Activated naive CD4-positive, alpha-beta T cell treated with anti-CD3 and anti-CD28 coated beads for 36 hours (primary cell): ENCODE measurements around the gene DDX47. TPM values are rescaled to one million over a fixed set of nuclear protein-coding genes. Genes with fewer than 3 reads are reported as not detected.
"Not testable (repeated sequence)": the region's sequence is repeated elsewhere in the genome, so short reads cannot be mapped to it uniquely, and the experiment has no call there.

ENCODE experiments used
- CTCF ChIA-PET: fragments of 350-600 bp; sonication (Branson Sonifier 250); formaldehyde crosslinking; loops from one replicate; lab custom pipeline; 2021; ENCODE audit warnings: antibody characterized with exemption; lab: Charles Lee
- DNase-seq: peaks from one replicate; pipeline ENCODE4 v3.0.0-alpha.2; 2020
- H3K27ac Mint-ChIP-seq: one replicate; pipeline ENCODE4 v1.8.0; 2021; ENCODE audit warnings: mild to moderate bottlenecking, mixed read lengths
- H3K27me3 Mint-ChIP-seq: one replicate; pipeline ENCODE4 v1.8.0; 2021; ENCODE audit warnings: low read depth, mixed read lengths
- H3K36me3 Mint-ChIP-seq: one replicate; pipeline ENCODE4 v1.8.0; 2021; ENCODE audit warnings: low read depth, mixed read lengths
- H3K4me1 Mint-ChIP-seq: one replicate; pipeline ENCODE4 v1.8.0; 2021; ENCODE audit warnings: low read depth, mixed read lengths
- H3K4me3 Mint-ChIP-seq: one replicate; pipeline ENCODE4 v1.8.0; 2021; ENCODE audit warnings: mild to moderate bottlenecking, moderate library complexity, mixed read lengths
- H3K9me3 Mint-ChIP-seq: one replicate; pipeline ENCODE4 v1.8.0; 2021; ENCODE audit warnings: mixed read lengths
- intact Hi-C: fragments of 100-400 bp; cut with micrococcal nuclease; formaldehyde crosslinking; loops from one replicate; pipeline ENCODE4 v1.15.1; 2023
- total RNA-seq, 2 experiments: library from RNA; stranded (reverse); gene quantifications; one replicate each; pipeline ENCODE4 v1.2.3, GENCODE V29; 2021

The DDX47 gene
- total RNA-seq, 2 experiments from 2014 or later = 86.6 to 87.3 TPM

- no peaks in the 10 kb centered on the region for H3K27me3 Mint-ChIP-seq
- H3K4me1 Mint-ChIP-seq = peaks cover 3% of the 10 kb centered on the region
- H3K4me3 Mint-ChIP-seq = no peak overlapping the region
- intact Hi-C loops = no loop called here
- CTCF ChIA-PET = interaction anchor here (0.6 kb wide), 1 partner anchor 242 kb away, joined by 6 read pairs; no protein-coding TSS in a partner anchor
- no peak for DNase-seq
- H3K36me3 Mint-ChIP-seq = peaks cover 17% of the 10 kb centered on the region
- H3K27ac Mint-ChIP-seq = no peak overlapping the region
- H3K9me3 Mint-ChIP-seq = peaks cover 8% of the 10 kb centered on the region
These were observed 40.3 kb downstream of the DDX47 start for GRCh38 chr12:12853435-12853834.

- intact Hi-C loops = no loop called here
- Mint-ChIP-seq H3K36me3 (peaks cover 15% of the 10 kb centered on the region), H3K4me3 (no peak overlapping the region), H3K27me3 (no peaks in the 10 kb centered on the region), H3K4me1 (no peaks in the 10 kb centered on the region), H3K27ac (no peak overlapping the region), H3K9me3 (no peaks in the 10 kb centered on the region)
- no peak for DNase-seq
- CTCF ChIA-PET = no interaction called here
These were observed 46.5 kb downstream of the DDX47 start for GRCh38 chr12:12859690-12860089.

GRCh38 chr12:12864243-12864642 is 51.1 kb downstream of the DDX47 start:
- Mint-ChIP-seq H3K27me3 (no peaks in the 10 kb centered on the region), H3K27ac (no peak overlapping the region), H3K4me1 (no peaks in the 10 kb centered on the region), H3K4me3 (no peak overlapping the region), H3K36me3 (peaks cover 16% of the 10 kb centered on the region), H3K9me3 (no peaks in the 10 kb centered on the region)
- intact Hi-C loops = no loop called here
- no peak for DNase-seq
- CTCF ChIA-PET = no interaction called here

- H3K27me3 Mint-ChIP-seq = no peaks in the 10 kb centered on the region
- H3K4me3 Mint-ChIP-seq = no peak overlapping the region
- no peak for DNase-seq
- peaks cover 6% of the 10 kb centered on the region for H3K36me3 Mint-ChIP-seq
- no peaks in the 10 kb centered on the region for H3K4me1 Mint-ChIP-seq
- intact Hi-C loops = no loop called here
- CTCF ChIA-PET = no interaction called here
- H3K27ac Mint-ChIP-seq = no peak overlapping the region
- no peaks in the 10 kb centered on the region for H3K9me3 Mint-ChIP-seq
These were observed 55.5 kb downstream of the DDX47 start for GRCh38 chr12:12868477-12869235.

GRCh38 chr12:12870465-12870864 is 57.3 kb downstream of the DDX47 start:
- Mint-ChIP-seq H3K36me3 (peaks cover 6% of the 10 kb centered on the region), H3K27ac (no peak overlapping the region), H3K4me3 (no peak overlapping the region), H3K9me3 (no peaks in the 10 kb centered on the region), H3K27me3 (no peaks in the 10 kb centered on the region), H3K4me1 (no peaks in the 10 kb centered on the region)
- CTCF ChIA-PET = no interaction called here
- intact Hi-C loops = no loop called here
- no peak for DNase-seq

- DNase-seq = no peak
- peaks cover 5% of the 10 kb centered on the region for H3K36me3 Mint-ChIP-seq
- no peaks in the 10 kb centered on the region for H3K4me1 Mint-ChIP-seq
- H3K9me3 Mint-ChIP-seq = no peaks in the 10 kb centered on the region
- intact Hi-C loops = no loop called here
- H3K27ac Mint-ChIP-seq = no peak overlapping the region
- no peaks in the 10 kb centered on the region for H3K27me3 Mint-ChIP-seq
- H3K4me3 Mint-ChIP-seq = no peak overlapping the region
- CTCF ChIA-PET = no interaction called here
These were observed 58.5 kb downstream of the DDX47 start for GRCh38 chr12:12871587-12872138.

GRCh38 chr12:12872139-12872933 is 59.2 kb downstream of the DDX47 start:
- CTCF ChIA-PET = no interaction called here
- Mint-ChIP-seq H3K9me3 (no peaks in the 10 kb centered on the region), H3K4me3 (no peak overlapping the region), H3K27me3 (no peaks in the 10 kb centered on the region), H3K36me3 (peaks cover 4% of the 10 kb centered on the region), H3K27ac (no peak overlapping the region), H3K4me1 (no peaks in the 10 kb centered on the region)
- intact Hi-C loops = no loop called here
- DNase-seq = no peak

GRCh38 chr12:12872934-12873275 is 59.8 kb downstream of the DDX47 start:
- CTCF ChIA-PET = no interaction called here
- H3K27ac Mint-ChIP-seq = no peak overlapping the region

GRCh38 chr12:12874029-12874428 is 60.9 kb downstream of the DDX47 start:
- H3K4me3 Mint-ChIP-seq = no peak overlapping the region
- H3K36me3 Mint-ChIP-seq = no peaks in the 10 kb centered on the region
- H3K4me1 Mint-ChIP-seq = no peaks in the 10 kb centered on the region
- intact Hi-C loops = no loop called here
- H3K27me3 Mint-ChIP-seq = no peaks in the 10 kb centered on the region
- no peak for DNase-seq
- H3K27ac Mint-ChIP-seq = no peak overlapping the region
- CTCF ChIA-PET = interaction anchor here (0.6 kb wide), 2 partner anchors 11 to 291 kb away, joined by 4 to 5 read pairs; no protein-coding TSS in a partner anchor
- H3K9me3 Mint-ChIP-seq = no peaks in the 10 kb centered on the region

More at GRCh38 chr12:12872934-12873275, 59.8 kb downstream of the DDX47 start:
- DNase-seq = no peak
- H3K27me3 Mint-ChIP-seq = no peaks in the 10 kb centered on the region
- no peak overlapping the region for H3K4me3 Mint-ChIP-seq
- no peaks in the 10 kb centered on the region for H3K4me1 Mint-ChIP-seq
- peaks cover under 1% of the 10 kb centered on the region for H3K36me3 Mint-ChIP-seq
- intact Hi-C loops = no loop called here
- no peaks in the 10 kb centered on the region for H3K9me3 Mint-ChIP-seq

GRCh38 chr12:12875301-12875700 is 62.2 kb downstream of the DDX47 start:
- DNase-seq, CTCF ChIA-PET, intact Hi-C loops: not testable (repeated sequence)

GRCh38 chr12:12877153-12877768 is 64.1 kb downstream of the DDX47 start:
- no peak for DNase-seq
- no peaks in the 10 kb centered on the region for H3K27me3 Mint-ChIP-seq
- intact Hi-C loops = no loop called here
- H3K4me1 Mint-ChIP-seq = peaks cover 6% of the 10 kb centered on the region
- no peaks in the 10 kb centered on the region for H3K36me3 Mint-ChIP-seq
- H3K9me3 Mint-ChIP-seq = no peaks in the 10 kb centered on the region
- no peak overlapping the region for H3K4me3 Mint-ChIP-seq
- H3K27ac Mint-ChIP-seq = no peak overlapping the region
- CTCF ChIA-PET = interaction anchor here (0.8 kb wide), 1 partner anchor 88 kb away, joined by 3 read pairs; no protein-coding TSS in a partner anchor

More at GRCh38 chr12:12875301-12875700, 62.2 kb downstream of the DDX47 start:
- H3K9me3 Mint-ChIP-seq, H3K36me3 Mint-ChIP-seq, H3K4me3 Mint-ChIP-seq, H3K4me1 Mint-ChIP-seq, H3K27me3 Mint-ChIP-seq, H3K27ac Mint-ChIP-seq: not testable (repeated sequence)

- no peak for DNase-seq
- Mint-ChIP-seq H3K4me3 (no peak overlapping the region), H3K36me3 (no peaks in the 10 kb centered on the region), H3K4me1 (peaks cover 6% of the 10 kb centered on the region), H3K27me3 (no peaks in the 10 kb centered on the region), H3K9me3 (no peaks in the 10 kb centered on the region), H3K27ac (no peak overlapping the region)
- CTCF ChIA-PET = interaction anchor here (0.8 kb wide), 1 partner anchor 88 kb away, joined by 3 read pairs; no protein-coding TSS in a partner anchor
- intact Hi-C loops = no loop called here
These were observed 64.8 kb downstream of the DDX47 start for GRCh38 chr12:12877781-12878455.
